GM18502 (cell line): ENCODE data around the gene ALOX5.

Experiments used
- ATAC-seq: cut with Tn5 transposase; IDR thresholded peaks from one replicate; pipeline ENCODE4 v1.9.1; 2021; ENCODE audit warnings: mild to moderate bottlenecking; ENCODE audit not compliant: unreplicated experiment, poor library complexity

Gene ALOX5

DNA sequence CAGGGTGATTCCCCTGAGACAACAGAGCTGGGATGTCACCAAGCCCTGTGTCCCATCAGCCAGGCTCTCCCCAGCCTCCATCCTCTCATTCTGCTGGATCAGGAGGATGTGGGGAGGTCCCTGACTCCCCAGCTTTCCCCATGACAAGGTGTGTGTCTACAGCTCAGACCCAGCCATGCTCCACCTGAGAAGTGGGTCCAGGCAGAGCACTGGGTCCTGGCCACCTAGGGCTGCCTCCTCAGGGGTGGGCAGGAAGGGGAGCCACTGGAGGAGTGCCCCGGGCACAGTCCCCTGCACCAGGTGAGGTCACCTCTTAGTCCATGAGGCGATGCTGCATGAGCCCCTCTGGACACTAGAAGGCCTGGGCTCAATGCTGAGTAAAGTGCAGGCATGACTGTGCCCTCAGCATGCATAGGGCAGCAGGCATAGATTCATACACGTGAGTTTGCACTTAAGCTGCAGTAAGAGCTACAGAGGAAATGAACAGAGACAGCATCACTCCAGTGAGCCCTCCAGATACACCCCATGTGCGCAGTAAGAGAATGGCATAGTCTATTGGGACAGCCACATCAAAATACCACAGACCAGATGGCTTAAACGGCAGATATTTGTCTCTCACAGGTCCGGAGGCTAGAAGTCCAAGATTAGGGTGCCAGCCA is 48.3 kb downstream of the ALOX5 start:
- ATAC-seq = no peak

DNA sequence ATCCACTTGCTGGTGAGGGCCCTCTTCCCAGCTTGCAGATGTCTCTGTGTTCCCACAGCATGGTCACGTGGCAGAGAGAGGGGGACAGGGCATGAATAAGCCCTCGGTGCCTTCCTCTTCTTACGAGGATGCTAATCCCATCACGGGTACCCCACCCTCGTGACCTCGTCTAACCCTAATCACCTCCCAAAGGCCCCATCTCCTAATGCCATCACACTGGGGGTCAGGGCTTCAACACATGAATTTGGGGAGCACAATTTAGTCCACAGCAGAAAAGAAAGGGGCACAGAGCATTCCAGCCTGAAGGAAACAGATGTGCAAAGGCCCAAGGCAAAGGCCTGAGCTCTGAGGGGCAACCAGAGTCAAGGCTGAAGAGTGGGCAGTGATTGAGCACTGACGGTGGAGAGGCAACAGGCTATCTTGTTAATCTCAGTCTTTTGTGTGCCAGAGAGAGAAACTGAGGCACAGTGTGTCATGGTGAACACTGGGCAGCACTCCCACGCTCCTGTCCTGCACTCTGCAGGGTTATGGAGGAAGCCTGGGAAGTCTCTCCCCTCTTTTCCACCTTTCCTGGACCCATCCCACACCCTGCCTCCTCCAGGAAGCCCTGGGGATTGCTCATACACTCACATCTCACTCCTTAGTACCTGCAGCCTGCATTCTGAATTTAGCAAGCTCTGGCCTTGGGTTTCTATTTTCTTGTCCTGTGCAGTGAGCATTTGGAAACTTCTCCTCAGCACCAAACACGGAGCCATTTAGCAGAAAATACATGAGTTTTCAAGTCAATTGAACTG is 49.0 kb downstream of the ALOX5 start:
- ATAC-seq = no peak

DNA sequence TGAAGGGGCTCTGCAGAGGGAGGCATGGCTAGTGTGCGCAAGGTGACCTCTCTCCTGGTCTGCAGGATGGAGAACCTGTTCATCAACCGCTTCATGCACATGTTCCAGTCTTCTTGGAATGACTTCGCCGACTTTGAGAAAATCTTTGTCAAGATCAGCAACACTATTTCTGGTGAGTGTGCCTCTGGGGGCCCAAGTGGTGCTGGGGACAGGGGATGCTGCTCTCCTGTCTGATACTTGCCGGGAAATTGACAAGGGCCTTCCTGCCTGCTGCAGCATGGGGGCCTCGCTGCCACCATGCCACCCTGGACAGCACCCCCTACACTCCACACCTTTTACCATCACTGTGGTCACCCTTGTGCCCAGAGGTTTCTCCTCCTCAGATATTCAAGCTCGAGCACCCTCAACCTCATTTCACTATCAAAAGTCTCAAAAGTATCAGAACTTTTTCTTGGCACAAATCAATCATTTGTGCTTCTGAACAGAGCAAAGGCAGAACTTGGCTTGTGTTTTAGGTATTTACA is 50.0 kb downstream of the ALOX5 start:
- ATAC-seq = no peak

DNA sequence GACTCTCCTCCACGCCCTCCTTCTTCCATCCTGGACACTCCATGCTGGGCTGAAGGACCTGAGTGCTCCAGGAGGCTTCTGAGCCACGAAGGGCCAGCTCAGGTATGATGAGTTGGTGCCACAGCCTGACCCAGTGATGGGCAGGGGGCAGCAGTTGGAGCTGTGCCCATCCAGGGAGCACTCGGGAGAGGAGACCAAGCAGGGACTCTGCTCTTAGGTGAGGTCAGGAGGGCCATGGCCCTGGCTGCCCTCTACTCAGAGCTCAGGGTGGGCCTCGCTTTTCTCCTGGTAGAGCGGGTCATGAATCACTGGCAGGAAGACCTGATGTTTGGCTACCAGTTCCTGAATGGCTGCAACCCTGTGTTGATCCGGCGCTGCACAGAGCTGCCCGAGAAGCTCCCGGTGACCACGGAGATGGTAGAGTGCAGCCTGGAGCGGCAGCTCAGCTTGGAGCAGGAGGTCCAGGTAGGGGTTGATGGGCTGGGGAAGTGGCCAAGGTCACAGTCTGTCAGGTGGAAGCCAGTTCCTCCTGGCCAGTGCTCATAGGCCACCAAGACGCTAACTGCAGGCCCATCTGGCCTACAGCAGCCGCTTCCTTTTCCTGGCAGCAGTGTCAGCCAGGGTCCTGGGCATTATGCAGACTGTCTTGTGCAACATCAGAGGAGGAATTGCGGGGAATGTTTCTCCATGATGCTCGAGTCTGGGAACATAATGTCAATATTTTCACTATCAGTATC is 50.8 kb downstream of the ALOX5 start:
- ATAC-seq = no peak

DNA sequence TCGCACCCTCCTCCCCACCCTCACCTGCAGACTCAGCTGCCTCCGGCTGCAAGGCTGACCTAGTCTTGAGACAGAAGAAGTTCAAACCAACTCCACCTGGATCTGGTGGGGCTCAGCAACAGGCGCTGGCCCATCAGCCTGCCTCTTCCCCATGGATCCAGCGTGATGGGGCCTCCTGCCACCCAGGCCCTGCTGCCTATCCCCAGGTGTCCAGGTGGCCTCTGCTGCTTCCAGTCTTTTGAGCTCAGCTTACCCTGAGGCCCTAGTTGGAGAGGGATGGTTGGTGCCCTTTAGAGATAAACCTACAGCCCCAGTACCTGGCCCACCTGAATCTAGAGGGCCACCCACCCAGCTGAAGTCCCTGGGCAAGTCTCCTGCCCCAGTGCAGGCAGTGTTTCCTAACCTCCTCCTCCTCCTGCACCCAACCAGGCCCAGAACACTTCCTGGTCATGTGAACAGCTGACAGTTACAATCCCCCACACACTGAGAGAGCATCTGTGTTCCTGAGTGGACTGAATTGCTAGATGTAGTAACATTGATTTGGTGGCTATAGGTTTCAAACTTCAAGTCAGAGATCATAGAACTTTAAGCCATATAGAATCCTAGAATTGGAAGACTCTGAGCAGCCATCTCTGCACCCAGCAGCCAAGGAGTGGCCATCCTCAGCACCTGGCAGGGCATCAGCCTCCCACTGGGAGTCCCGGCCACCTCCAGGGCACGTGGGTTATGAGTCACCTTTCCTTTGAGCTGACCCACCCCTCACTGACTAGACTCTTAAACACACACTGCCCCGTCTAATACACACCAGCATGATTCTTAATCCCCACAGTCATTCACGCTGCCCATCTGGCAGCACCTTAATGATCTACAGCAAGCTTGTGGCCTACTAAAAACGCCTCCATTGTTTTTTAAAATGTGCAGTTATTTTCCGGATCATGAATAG is 51.9 kb downstream of the ALOX5 start:
- no peak for ATAC-seq

DNA sequence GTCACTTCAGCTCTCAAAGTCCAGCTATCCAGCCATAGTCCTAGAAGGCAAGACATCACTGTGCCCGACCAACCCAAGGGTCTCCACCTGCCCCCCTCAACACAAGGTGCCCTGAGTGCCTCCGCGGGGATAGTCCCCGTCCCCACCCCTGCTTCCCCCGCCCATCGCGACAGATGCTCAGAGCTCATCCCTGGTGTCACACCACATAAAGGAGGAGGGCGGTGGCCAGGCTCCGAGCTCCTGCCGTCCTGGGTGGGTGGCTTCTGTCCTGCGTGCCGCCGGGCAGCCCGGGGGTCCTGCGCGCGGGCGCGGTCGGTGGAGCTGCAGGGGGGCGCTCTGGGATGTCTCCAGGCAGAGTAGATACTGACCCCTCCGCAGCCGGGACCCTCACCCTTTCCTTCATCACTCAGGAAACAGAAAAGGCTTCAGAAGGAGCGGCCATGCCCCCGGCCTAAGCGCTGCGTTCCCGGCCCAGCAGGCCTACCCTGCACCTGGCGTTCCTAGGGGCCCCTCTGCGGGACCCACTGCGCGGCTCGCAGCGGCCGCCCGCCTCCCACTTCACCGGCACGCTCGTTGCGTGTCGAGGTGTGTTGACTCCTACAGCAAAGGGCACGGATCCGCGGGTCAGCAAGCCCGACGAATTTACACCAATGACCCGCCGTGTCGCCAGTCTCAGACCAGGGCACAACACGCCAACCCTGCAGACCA is 53.4 kb downstream of the ALOX5 start:
- no peak for ATAC-seq

DNA sequence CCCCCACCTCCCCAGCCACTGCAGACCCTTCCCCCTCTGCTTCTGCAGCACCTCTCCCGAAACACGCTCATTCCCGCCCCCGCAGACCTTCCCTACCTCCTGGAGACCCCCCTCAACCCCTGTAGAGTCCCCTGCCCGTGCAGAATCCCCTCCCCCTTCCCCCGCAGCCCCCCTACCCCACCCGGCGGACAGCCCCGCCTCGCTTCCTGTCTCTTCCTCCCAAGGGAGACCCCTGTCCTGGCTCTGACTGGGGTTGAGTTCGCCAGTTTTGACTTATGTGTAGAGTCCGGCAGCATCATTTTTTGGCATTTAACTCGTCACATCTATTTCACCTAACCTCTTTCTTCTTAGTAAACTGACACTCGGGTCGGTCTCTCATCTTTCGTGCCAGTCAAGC is 54.0 kb downstream of the ALOX5 start:
- ATAC-seq = no peak

DNA sequence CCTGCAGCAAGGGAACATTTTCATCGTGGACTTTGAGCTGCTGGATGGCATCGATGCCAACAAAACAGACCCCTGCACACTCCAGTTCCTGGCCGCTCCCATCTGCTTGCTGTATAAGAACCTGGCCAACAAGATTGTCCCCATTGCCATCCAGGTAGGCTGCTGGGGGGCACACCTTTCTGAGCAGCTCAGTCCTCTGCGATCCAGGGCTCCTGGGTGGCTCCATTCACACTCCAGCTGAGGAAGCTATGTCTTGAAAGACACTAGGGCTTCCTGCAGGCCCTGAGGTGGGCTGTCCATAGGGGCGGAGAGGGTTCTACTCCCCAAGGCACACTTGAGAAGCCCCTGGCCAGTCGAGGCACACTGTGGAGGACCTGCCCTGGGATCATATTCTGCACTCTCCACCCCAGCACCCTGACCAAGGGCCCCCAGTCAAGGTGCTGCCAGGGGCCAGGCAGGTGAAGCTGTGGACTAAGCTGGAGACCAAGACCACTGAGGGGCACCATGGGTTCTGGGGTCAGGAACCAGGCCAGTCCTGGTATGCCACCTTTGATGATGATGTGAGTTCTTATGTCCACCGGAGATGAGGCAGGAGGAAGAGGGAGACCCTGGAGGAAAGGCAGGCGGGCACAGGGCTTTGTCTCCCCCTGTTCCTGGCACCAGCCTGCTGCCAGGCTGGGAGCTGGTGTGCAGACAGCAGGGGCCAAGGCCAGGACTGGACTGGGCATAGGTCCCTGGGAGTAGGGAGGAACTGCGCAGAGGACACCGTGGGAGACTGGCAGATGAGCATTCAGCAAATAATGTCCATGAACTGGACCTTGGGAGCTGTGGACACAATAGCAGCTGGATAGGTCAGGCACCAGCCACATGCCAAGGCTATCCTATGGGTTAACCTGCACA is 54.8 kb downstream of the ALOX5 start:
- no peak for ATAC-seq

DNA sequence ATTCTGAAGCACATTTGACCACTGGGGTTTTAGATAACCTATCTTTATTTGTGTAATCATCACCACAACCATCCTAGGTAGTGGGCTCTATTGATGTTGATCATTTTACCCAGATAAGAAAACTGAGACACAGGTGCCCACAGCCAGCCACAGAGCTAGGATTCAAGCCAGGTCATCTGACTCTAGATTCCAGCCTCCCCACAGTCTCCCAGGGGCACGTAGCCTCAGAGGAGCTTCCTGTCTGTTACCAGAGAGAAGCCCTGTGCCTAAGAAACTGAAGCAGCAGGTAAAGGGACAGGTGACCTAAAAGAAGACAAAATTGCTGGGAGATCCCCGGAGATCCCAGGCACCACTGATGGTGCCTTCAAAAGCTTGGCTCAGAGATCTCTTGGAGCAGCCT is 55.8 kb downstream of the ALOX5 start:
- ATAC-seq = no peak

DNA sequence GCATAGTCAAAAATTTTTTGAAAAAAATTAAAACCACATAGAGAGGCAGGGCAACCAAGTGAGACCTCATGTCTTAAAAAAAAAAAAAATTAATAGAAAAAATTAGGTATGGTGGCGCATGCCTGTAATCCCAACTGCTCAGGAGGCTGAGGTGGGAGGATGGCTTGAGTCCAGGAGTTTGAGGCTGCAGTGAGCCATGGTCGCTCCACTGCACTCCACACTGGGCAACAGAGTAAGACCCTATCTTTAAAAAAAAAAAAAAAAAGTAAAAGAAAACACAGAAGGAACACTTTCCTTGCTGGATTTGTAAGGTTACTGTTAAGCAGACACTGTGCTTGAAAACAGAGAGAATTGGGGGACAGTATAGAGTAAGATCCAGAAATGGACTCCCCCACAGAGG is 58.1 kb downstream of the ALOX5 start:
- no peak for ATAC-seq

DNA sequence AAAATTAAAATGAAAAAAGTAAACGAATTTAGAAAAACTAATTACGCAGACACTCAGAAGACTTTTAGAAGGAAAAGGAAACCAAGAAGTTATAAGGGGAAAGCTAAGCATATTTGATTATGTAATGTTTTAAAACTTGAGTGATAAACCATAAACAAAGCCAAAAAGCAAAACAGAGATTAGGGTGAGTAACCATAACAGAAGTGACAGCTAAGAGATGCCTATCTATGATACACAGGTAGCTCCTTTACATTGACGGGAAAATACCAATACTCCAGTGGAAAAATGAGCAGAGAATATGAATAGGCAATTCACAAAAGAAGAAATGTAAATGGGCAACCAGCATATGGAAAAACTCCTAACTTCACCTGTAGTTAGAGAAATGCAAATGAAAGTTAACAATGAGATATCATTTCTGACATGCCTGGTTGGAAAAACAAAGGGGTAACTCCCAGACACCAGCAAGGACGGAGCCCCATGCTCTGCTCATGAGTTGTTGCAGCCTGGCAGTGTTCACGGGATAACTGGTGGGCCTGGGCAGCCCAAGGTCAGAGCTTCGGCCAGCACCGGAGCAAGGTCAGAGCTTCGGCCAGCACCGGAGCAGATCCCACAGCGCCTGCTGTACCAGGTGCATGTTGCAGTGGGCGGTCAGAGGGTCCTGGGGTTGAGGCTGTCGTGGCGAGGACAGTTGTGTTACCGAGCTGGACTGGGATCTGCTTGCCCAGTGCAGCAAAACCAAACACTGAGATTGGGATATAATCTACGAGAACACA is 58.9 kb downstream of the ALOX5 start:
- no peak for ATAC-seq

DNA sequence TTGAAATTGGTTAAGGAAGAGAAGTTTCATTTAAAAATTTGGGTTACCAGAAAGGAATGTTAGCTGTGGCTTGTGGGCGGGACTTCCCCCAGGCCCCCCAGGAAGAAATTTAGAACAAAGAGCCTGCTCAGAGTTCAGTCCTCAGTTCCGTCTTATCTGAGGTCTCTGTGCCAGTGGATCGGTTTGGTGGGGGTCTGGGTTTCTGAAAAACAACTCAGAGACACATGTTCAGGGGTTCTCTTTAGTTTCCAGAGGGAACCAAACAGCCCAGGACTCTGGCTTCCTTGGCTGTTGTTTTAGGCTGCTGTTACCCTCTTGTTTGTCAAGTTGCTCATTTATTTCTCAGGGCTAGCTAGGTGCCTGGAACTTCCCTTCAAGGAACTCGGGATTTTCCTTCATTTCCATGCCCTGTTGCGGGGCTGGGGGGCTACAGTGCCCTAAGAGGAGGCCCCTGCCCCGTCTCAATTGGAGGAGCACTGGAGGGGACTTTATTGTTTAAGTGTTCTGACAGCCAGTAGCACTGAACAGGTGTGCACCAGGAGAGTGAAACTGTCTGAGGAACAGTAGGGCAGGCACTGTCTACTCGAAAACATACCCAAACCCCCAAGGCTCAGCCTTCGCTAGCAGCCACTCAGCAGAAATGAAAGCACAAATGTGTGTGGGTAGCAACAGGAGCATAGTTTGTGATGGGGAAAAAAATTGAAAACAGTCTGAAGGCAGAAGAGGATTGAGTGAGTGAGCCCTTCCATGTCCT is 59.9 kb downstream of the ALOX5 start:
- peak; percentile 94 for ATAC-seq

DNA sequence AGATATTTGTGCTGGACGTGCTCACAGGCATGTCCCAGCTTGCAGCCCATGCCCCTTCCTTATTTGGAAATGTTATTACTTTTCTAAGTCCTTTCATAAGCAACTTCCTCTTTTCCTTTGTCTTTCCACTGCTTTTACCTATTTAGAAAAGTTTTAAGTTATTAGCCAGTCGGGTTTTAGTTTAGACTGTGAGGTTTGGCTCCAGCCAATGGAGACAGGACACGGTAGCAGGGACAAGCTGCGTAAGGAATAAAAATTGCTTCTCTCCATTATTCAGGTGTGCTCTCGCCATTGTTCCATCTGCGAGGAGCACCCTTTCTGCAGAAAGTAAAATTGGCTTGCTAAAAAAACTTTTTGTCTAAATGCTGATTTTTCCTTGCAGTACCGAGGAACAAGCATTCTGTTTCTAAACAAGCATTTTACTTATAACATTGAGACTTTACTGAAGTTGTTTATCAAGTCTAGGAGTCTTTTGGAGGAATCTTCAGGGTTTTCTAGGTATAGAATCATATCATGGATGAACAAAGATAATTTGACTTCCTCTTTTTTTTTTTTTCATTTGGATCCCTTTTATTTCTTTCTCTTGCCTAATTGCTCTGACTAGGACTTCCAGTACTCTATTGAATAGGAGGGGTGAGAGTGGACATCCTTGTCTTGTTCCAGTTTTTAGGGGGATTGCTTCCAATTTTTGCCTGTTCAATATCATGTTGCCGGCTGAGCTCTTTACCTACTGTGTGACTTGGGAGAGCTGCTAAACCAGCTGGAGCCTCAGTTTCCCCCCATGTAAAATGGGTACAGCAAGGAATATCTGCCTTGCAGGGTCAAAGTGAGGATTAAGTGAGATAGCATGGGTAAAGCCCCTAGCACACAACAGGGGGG is 63.8 kb downstream of the ALOX5 start:
- ATAC-seq = no peak

DNA sequence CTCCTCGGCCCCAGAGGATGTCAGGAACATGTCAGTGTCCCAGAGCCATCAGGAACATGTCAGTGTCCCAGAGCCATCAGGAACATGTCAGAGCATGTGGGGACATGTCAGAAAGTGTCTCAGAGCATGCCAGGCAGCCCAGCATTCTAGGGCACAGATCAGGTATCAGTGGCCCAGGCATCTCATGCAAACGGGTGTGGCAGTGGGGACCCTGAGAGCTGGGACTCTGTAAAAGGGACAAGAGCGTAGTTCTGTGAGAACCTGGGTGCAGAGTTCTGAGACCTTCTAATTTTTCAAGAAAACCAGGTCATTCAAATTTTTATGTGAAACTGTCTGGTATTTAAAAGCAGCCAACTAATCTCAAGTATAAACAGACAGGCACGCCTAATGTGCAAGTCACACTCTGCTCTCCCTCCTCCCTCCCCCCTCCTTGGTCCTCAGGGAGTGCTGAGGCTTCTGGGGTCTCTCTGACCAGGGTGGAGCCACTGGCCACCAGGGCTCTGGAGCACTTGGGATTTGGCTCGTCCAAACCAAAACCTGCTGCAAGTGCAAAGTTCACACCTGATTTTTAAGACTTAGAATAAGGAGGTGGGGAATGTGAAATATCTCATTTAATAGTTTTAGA is 64.6 kb downstream of the ALOX5 start:
- ATAC-seq = no peak

DNA sequence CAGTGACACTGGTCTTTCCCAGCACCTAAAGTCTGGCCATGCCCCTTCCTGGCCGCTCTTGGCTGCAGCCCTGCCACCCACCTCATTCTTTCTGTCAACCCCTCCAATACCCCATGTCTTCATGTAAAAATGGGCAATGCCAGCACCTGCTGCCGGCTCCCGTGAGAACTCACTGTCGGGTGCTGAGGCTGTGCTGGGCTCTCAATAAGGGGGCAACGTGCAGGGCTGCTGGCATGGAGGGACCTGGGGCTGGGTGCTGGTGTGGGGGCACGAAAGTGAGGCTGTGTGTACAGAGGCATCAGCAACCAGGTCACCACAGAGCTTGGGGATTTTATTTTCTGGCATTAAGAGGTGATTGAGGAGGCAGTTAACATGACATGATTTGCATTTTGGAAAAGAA is 65.3 kb downstream of the ALOX5 start:
- no peak for ATAC-seq

DNA sequence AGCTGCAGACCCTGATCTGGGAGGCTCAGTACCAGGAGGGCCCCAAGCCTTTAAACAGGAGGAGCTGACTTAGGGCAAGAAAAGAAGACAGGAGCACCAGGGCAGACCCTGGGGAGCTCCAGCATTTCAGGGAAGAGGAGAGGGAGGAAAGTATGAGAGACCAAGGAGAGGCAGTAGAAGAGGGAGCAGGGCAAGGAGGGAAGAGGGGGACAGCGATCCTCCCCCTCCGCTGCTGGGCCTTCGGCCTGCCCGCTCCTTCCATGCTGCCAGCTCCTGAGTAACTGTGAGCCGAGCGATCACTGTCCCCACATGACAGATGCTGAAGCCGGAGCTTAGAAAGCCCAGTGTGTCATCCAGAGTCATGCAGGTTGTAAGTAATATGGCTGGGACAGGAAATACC is 65.9 kb downstream of the ALOX5 start:
- ATAC-seq = no peak
